Loucy (cell line): ENCODE data around the gene C9orf72.

Experiments
- H2AFZ ChIP-seq: fragments of 200-600 bp; sonication (generic); 2 replicates; pipeline ENCODE4 v1.6.0; 2016; ENCODE audit warnings: antibody characterized with exemption, mild to moderate bottlenecking, low read length, moderate library complexity
- H3F3A ChIP-seq: fragments of 200-600 bp; 2 replicates; pipeline ENCODE4 v1.6.0; 2016; ENCODE audit warnings: antibody characterized with exemption, low read depth, mild to moderate bottlenecking
- H3K27me3 ChIP-seq: fragments of 200-600 bp; sonication (generic); 2 replicates; pipeline ENCODE4 v1.6.1; 2014; ENCODE audit warnings: low read length, mild to moderate bottlenecking; ENCODE audit not compliant: insufficient read depth, poor library complexity, severe bottlenecking
- H3K36me3 ChIP-seq: fragments of 200-600 bp; sonication (generic); 2 replicates; pipeline ENCODE4 v1.6.1; 2016; ENCODE audit warnings: low read length; ENCODE audit not compliant: insufficient read depth
- H3K4me1 ChIP-seq: fragments of 200-600 bp; sonication (generic); 2 replicates; pipeline ENCODE4 v1.5.1; 2014; ENCODE audit warnings: low read length, mild to moderate bottlenecking; ENCODE audit not compliant: insufficient read depth, poor library complexity, severe bottlenecking
- H3K4me2 ChIP-seq: fragments of 200-600 bp; sonication (generic); 2 replicates; pipeline ENCODE4 v1.6.0; 2014; ENCODE audit warnings: antibody characterized with exemption, low read length, low read depth, mild to moderate bottlenecking; ENCODE audit not compliant: poor library complexity, severe bottlenecking
- H3K4me3 ChIP-seq: fragments of 200-600 bp; sonication (generic); 2 replicates; pipeline ENCODE4 v1.5.1; 2014; ENCODE audit warnings: low read length, mild to moderate bottlenecking, mixed read lengths; ENCODE audit not compliant: poor library complexity, severe bottlenecking
- H3K79me2 ChIP-seq: fragments of 200-600 bp; sonication (generic); 2 replicates; pipeline ENCODE4 v1.6.1; 2014; ENCODE audit warnings: low read length; ENCODE audit not compliant: insufficient read depth
- H3K9ac ChIP-seq: fragments of 200-600 bp; sonication (generic); 2 replicates; pipeline ENCODE4 v1.6.0; 2014; ENCODE audit warnings: mild to moderate bottlenecking, low read depth, low read length, moderate library complexity; ENCODE audit not compliant: poor library complexity, severe bottlenecking
- H3K9me2 ChIP-seq: fragments of 200-600 bp; sonication (generic); replicated peaks from 2 replicates; pipeline ENCODE4 v1.6.1; 2016; ENCODE audit warnings: low read depth, low read length, mixed read lengths
- H3K9me3 ChIP-seq: fragments of 200-600 bp; sonication (generic); 2 replicates; pipeline ENCODE4 v1.6.1; 2014; ENCODE audit warnings: mild to moderate bottlenecking, antibody characterized with exemption, low read length, low read depth; ENCODE audit not compliant: insufficient read depth
- H4K20me1 ChIP-seq: fragments of 200-600 bp; sonication (generic); 2 replicates; pipeline ENCODE4 v1.6.0; 2014; ENCODE audit warnings: antibody characterized with exemption, low read length, mild to moderate bottlenecking; ENCODE audit not compliant: insufficient read depth, poor library complexity, severe bottlenecking
- EZH2phosphoT487 ChIP-seq: fragments of 200-600 bp; IDR thresholded peaks from 2 replicates; pipeline ENCODE4 v1.6.1; 2018; ENCODE audit warnings: antibody characterized with exemption, mild to moderate bottlenecking, moderate library complexity, borderline replicate concordance
- TF ChIP-seq, protein P1 (sequence below): fragments of 200-600 bp; sonication (generic); conservative IDR thresholded peaks from 2 replicates; pipeline ENCODE4 v1.5.1; 2014; ENCODE audit warnings: mild to moderate bottlenecking, antibody characterized with exemption, low read length

C9orf72 gene

GRCh38 chr9:27569406-27569805 is 3.9 kb downstream of the C9orf72 start:
- H3K4me1 ChIP-seq: peaks cover 18% of the 10 kb centered on the region
- H3K4me2 ChIP-seq: no peak overlapping the region
- H3K9me2 ChIP-seq: no peaks in the 10 kb centered on the region
- no peak for TF ChIP-seq EZH2phosphoT487
- TF ChIP-seq, protein P1, sequence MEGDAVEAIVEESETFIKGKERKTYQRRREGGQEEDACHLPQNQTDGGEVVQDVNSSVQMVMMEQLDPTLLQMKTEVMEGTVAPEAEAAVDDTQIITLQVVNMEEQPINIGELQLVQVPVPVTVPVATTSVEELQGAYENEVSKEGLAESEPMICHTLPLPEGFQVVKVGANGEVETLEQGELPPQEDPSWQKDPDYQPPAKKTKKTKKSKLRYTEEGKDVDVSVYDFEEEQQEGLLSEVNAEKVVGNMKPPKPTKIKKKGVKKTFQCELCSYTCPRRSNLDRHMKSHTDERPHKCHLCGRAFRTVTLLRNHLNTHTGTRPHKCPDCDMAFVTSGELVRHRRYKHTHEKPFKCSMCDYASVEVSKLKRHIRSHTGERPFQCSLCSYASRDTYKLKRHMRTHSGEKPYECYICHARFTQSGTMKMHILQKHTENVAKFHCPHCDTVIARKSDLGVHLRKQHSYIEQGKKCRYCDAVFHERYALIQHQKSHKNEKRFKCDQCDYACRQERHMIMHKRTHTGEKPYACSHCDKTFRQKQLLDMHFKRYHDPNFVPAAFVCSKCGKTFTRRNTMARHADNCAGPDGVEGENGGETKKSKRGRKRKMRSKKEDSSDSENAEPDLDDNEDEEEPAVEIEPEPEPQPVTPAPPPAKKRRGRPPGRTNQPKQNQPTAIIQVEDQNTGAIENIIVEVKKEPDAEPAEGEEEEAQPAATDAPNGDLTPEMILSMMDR: no peak
- H4K20me1 ChIP-seq: no peaks in the 10 kb centered on the region
- H3K9ac ChIP-seq: no peak overlapping the region
- H2AFZ ChIP-seq: no peak overlapping the region
- H3K36me3 ChIP-seq: no peaks in the 10 kb centered on the region
- H3K27me3 ChIP-seq: no peaks in the 10 kb centered on the region
- no peak overlapping the region for H3K4me3 ChIP-seq
- H3K9me3 ChIP-seq: no peaks in the 10 kb centered on the region
- H3F3A ChIP-seq: no peaks in the 10 kb centered on the region
- peaks cover 4% of the 10 kb centered on the region for H3K79me2 ChIP-seq

GRCh38 chr9:27566118-27566517 is 7.2 kb downstream of the C9orf72 start:
- H3K4me2 ChIP-seq: no peak overlapping the region
- H3K27me3 ChIP-seq: no peaks in the 10 kb centered on the region
- H2AFZ ChIP-seq: no peak overlapping the region
- no peaks in the 10 kb centered on the region for H3K9me2 ChIP-seq
- H3K9ac ChIP-seq: no peak overlapping the region
- no peak overlapping the region for H3K4me3 ChIP-seq
- no peaks in the 10 kb centered on the region for H3K36me3 ChIP-seq
- no peaks in the 10 kb centered on the region for H3K79me2 ChIP-seq
- no peaks in the 10 kb centered on the region for H3F3A ChIP-seq
- TF ChIP-seq, protein P1: no peak
- TF ChIP-seq EZH2phosphoT487: no peak
- H3K9me3 ChIP-seq: no peaks in the 10 kb centered on the region
- H4K20me1 ChIP-seq: no peaks in the 10 kb centered on the region
- peaks cover 4% of the 10 kb centered on the region for H3K4me1 ChIP-seq

- Histone ChIP-seq H3K9me3 (no peaks in the 10 kb centered on the region), H2AFZ (no peak overlapping the region), H3K79me2 (no peaks in the 10 kb centered on the region), H4K20me1 (no peaks in the 10 kb centered on the region), H3K36me3 (no peaks in the 10 kb centered on the region), H3K9me2 (no peaks in the 10 kb centered on the region), H3K27me3 (no peaks in the 10 kb centered on the region), H3K4me3 (no peak overlapping the region), H3F3A (no peaks in the 10 kb centered on the region), H3K9ac (no peak overlapping the region), H3K4me2 (peak overlapping the region; percentile 18), H3K4me1 (peaks cover 4% of the 10 kb centered on the region)
- TF ChIP-seq EZH2phosphoT487: no peak
- TF ChIP-seq, protein P1: no peak
Measured at GRCh38 chr9:27565696-27566095, 7.6 kb downstream of the C9orf72 start.
